Neural crest cell (in vitro differentiated cells): ENCODE data around the gene ADAMTS17. TPM values are rescaled to one million over a fixed set of nuclear protein-coding genes. Genes with fewer than 3 reads are reported as not detected.

ENCODE experiments used
- DNase-seq: peaks from one replicate; pipeline ENCODE4 v3.0.0; 2021; ENCODE audit warnings: low read depth, mixed read lengths, low spot score
- H3K27ac Mint-ChIP-seq: one replicate; pipeline ENCODE4 v1.8.0; 2021; ENCODE audit warnings: mild to moderate bottlenecking, mixed read lengths; ENCODE audit not compliant: unreplicated experiment
- H3K27me3 Mint-ChIP-seq: 2 replicates; pipeline ENCODE4 v1.8.0; 2021; ENCODE audit warnings: low read depth, mild to moderate bottlenecking, mixed read lengths
- H3K36me3 Mint-ChIP-seq: 2 replicates; pipeline ENCODE4 v1.8.0; 2021; ENCODE audit warnings: low read depth, mild to moderate bottlenecking, mixed read lengths
- H3K4me1 Mint-ChIP-seq: 2 replicates; pipeline ENCODE4 v1.8.0; 2021; ENCODE audit warnings: mixed read lengths
- H3K4me3 Mint-ChIP-seq: one replicate; pipeline ENCODE4 v1.8.0; 2021; ENCODE audit warnings: mild to moderate bottlenecking, mixed read lengths
- H3K9me3 Mint-ChIP-seq: 2 replicates; pipeline ENCODE4 v1.8.0; 2021; ENCODE audit warnings: mixed read lengths
- total RNA-seq: library from RNA; stranded (reverse); gene quantifications from 2 replicates; pipeline ENCODE4 v1.2.1, GENCODE V29; 2021
- TF ChIP-seq, protein P1 (sequence below): fragments of 200-600 bp; sonication (generic); conservative IDR thresholded peaks from 2 replicates; pipeline ENCODE4 v1.5.0; 2021; ENCODE audit warnings: antibody characterized with exemption, mild to moderate bottlenecking

Gene ADAMTS17
- total RNA-seq, 1 donor from 2014 or later: 2.3 TPM

DNA sequence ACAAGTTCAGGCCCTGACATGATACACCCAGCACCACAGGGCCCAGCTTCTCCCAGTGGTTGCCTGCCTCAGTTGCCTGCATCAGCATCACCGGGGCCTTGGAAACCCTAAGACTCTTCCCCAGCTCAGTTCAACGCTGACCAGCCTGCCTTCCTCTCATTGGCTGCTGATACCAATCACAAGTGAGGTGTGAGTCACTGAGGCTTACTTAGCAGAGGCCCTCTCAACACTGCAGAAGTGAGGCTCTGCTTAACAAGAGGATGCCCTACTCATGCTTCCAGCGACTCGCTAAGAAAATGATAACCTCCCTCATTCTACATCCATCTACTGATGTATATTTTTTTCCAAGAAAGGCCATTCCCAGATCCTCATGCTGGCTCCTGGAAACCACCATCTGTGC is 151.9 kb downstream of the ADAMTS17 start:
- TF ChIP-seq, protein P1, sequence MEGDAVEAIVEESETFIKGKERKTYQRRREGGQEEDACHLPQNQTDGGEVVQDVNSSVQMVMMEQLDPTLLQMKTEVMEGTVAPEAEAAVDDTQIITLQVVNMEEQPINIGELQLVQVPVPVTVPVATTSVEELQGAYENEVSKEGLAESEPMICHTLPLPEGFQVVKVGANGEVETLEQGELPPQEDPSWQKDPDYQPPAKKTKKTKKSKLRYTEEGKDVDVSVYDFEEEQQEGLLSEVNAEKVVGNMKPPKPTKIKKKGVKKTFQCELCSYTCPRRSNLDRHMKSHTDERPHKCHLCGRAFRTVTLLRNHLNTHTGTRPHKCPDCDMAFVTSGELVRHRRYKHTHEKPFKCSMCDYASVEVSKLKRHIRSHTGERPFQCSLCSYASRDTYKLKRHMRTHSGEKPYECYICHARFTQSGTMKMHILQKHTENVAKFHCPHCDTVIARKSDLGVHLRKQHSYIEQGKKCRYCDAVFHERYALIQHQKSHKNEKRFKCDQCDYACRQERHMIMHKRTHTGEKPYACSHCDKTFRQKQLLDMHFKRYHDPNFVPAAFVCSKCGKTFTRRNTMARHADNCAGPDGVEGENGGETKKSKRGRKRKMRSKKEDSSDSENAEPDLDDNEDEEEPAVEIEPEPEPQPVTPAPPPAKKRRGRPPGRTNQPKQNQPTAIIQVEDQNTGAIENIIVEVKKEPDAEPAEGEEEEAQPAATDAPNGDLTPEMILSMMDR: no peak
- H3K4me3 Mint-ChIP-seq: no peak overlapping the region
- H3K4me1 Mint-ChIP-seq: peaks cover 24% of the 10 kb centered on the region
- no peaks in the 10 kb centered on the region for H3K27me3 Mint-ChIP-seq
- no peak for DNase-seq
- H3K36me3 Mint-ChIP-seq: no peaks in the 10 kb centered on the region
- no peak overlapping the region for H3K27ac Mint-ChIP-seq
- H3K9me3 Mint-ChIP-seq: no peaks in the 10 kb centered on the region

DNA sequence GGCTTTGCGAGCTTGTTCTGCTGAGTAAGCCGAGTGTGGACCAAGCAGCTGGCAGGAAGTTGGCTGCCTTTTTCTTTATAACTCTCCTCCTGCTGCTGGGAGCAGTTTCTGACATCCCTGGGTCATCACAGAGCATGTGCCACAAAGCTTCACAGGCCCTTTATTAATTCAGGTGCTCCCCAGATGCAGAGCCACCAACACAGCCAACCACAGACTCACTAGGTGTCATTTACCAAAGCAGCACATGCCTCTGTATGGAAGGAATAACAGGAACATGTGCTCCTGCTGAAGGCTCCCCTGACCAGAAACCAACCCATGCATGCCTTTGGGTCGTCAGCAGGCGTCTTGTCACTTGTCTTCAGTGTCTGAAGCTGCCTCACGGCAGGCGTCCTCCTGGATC is 152.5 kb downstream of the ADAMTS17 start:
- no peak for DNase-seq
- H3K4me3 Mint-ChIP-seq: no peak overlapping the region
- TF ChIP-seq, protein P1: no peak
- no peak overlapping the region for H3K27ac Mint-ChIP-seq
- H3K36me3 Mint-ChIP-seq: no peaks in the 10 kb centered on the region
- no peaks in the 10 kb centered on the region for H3K9me3 Mint-ChIP-seq
- no peaks in the 10 kb centered on the region for H3K27me3 Mint-ChIP-seq
- peaks cover 20% of the 10 kb centered on the region for H3K4me1 Mint-ChIP-seq

DNA sequence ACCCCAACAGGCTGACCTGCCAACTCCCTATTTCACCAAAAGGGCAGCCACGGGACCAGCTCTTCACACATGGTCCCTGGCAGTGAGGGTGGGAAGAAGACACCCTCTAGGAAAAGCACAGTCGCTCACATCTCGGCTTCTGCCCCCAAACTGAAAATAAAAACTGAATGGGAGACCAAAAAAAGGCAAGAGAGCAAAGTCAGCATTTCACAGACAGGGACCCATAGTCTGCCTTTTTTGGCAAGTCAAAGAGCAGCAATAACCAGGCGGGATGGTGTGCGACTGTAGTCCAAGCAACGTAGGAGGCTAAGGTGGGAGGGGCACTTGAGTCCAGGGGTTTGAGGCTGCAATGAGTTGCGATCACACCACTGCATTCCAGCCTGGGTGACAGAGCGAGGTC is 154.1 kb downstream of the ADAMTS17 start:
- no peak overlapping the region for H3K27ac Mint-ChIP-seq
- no peaks in the 10 kb centered on the region for H3K27me3 Mint-ChIP-seq

DNA sequence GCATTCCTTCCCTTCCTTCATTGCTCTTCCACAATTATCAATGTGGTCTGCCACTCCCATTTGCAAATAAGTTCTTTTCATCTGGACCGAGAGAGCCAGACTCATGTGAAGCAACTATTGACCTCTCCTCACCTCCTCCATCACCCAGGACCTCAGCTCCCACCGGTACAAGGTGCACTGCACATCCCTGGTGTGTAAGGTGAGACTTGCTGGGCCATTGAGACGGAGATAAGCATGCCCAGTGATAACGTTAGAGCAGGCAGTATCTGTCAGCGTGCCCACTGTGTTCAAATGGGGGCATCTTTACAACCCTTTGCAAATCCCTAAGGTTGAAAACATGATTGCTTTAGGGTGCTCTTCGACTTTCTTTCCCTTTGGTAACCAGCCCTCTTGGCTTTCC is 154.8 kb downstream of the ADAMTS17 start:
- TF ChIP-seq, protein P1: no peak
- Mint-ChIP-seq H3K4me3 (no peak overlapping the region), H3K36me3 (no peaks in the 10 kb centered on the region), H3K27me3 (no peaks in the 10 kb centered on the region), H3K27ac (no peak overlapping the region), H3K4me1 (peaks cover 7% of the 10 kb centered on the region), H3K9me3 (peaks cover 1% of the 10 kb centered on the region)
- DNase-seq: no peak

More for the DNA sequence above, 154.1 kb downstream of the ADAMTS17 start:
- Mint-ChIP-seq H3K36me3 (no peaks in the 10 kb centered on the region), H3K4me1 (peaks cover 15% of the 10 kb centered on the region), H3K4me3 (no peak overlapping the region), H3K9me3 (no peaks in the 10 kb centered on the region)
- TF ChIP-seq, protein P1: no peak
- no peak for DNase-seq

DNA sequence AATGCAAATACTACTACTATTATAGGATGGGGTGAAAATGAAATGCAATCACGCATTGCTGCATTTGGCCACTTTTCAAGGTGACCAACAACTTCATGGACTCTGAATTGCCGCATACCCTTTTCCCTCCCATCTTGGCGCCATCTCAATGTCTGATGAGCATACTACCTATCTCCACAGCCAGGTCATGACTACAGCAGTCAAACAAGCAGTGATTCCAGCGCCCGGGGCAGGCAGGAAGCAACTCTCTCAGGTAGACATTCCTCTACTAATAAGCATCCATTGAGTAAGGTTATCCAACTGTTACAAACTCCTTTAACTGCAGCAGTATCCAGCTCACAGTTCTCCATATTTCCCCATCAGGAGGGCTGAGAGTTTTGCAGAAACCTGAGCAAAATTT is 155.4 kb downstream of the ADAMTS17 start:
- Mint-ChIP-seq H3K27me3 (no peaks in the 10 kb centered on the region), H3K36me3 (no peaks in the 10 kb centered on the region), H3K4me3 (no peak overlapping the region), H3K27ac (no peak overlapping the region), H3K9me3 (peaks cover 2% of the 10 kb centered on the region), H3K4me1 (peaks cover 3% of the 10 kb centered on the region)
- TF ChIP-seq, protein P1: no peak
- DNase-seq: no peak
